ENCODE data around the gene PTRH1. TPM values are rescaled to one million over a fixed set of nuclear protein-coding genes. Genes with fewer than 3 reads are reported as not detected.

Gene PTRH1
- total RNA-seq, 4 donors from 2014 or later = 7.4 to 58.4 (median 41.6) TPM

- no peaks in the 10 kb centered on the region for H3K9me3 ChIP-seq
- WGBS = 77% methylated on average over 5 of the region's 5 CpGs
- no peak for TF ChIP-seq POLR2A (IDR thresholded peaks at IDR 0.05)
- TF ChIP-seq EP300 (IDR thresholded peaks at IDR 0.05) = no peak
- no peak for TF ChIP-seq CTCF (IDR thresholded peaks at IDR 0.05)
- TF ChIP-seq POLR2AphosphoS5 (IDR thresholded peaks at IDR 0.05) = no peak
- no peak for DNase-seq (ENCODE audit: low spot score in 2 of 2)
- H3K27ac ChIP-seq = no peak overlapping the region
- H3K4me3 ChIP-seq = no peak overlapping the region
- H3K36me3 ChIP-seq = no peaks in the 10 kb centered on the region
- no peaks in the 10 kb centered on the region for H3K27me3 ChIP-seq
- peaks cover 21% of the 10 kb centered on the region for H3K4me1 ChIP-seq
These were observed 14.7 kb downstream of the PTRH1 start for GRCh38 chr9:127700594-127701255.

GRCh38 chr9:127700140-127700539 lies 15.3 kb downstream of the PTRH1 start:
- 96% methylated on average over 2 of the region's 2 CpGs for WGBS
- Histone ChIP-seq H3K27ac (peak overlapping the region; percentile 90), H3K27me3 (no peaks in the 10 kb centered on the region), H3K4me3 (no peak overlapping the region), H3K36me3 (no peaks in the 10 kb centered on the region), H3K4me1 (peaks cover 27% of the 10 kb centered on the region), H3K9me3 (no peaks in the 10 kb centered on the region)
- no peak for TF ChIP-seq POLR2A (IDR thresholded peaks at IDR 0.05)
- TF ChIP-seq CTCF (IDR thresholded peaks at IDR 0.05) = no peak
- no peak for TF ChIP-seq POLR2AphosphoS5 (IDR thresholded peaks at IDR 0.05)
- no peak for TF ChIP-seq EP300 (IDR thresholded peaks at IDR 0.05)
- no peak for DNase-seq (ENCODE audit: low spot score in 2 of 2)

- Histone ChIP-seq H3K9me3 (no peaks in the 10 kb centered on the region), H3K36me3 (no peaks in the 10 kb centered on the region), H3K4me3 (peak overlapping the region; percentile 38), H3K27me3 (no peaks in the 10 kb centered on the region), H3K4me1 (peaks cover 28% of the 10 kb centered on the region), H3K27ac (peak overlapping the region; percentile 90)
- peak; percentile 99 for DNase-seq (ENCODE audit: low spot score in 2 of 2)
- TF ChIP-seq CTCF (IDR thresholded peaks at IDR 0.05) (peak in 1 of 2 donors; percentile 41), POLR2A (IDR thresholded peaks at IDR 0.05) (peak in 1 of 2 donors; percentile 13), POLR2AphosphoS5 (IDR thresholded peaks at IDR 0.05) (peak in 2 of 3 donors; percentile 42 to 76), EP300 (IDR thresholded peaks at IDR 0.05) (no peak)
- 13% methylated on average over 38 of the region's 41 CpGs for WGBS
These were observed 16.3 kb downstream of the PTRH1 start for GRCh38 chr9:127698985-127699670.

- H3K9me3 ChIP-seq = no peaks in the 10 kb centered on the region
- no peak overlapping the region for H3K27ac ChIP-seq
- H3K27me3 ChIP-seq = no peaks in the 10 kb centered on the region
- 91% methylated on average over 5 of the region's 5 CpGs for WGBS
- H3K4me3 ChIP-seq = no peak overlapping the region
- TF ChIP-seq POLR2AphosphoS5 (IDR thresholded peaks at IDR 0.05) (no peak), EP300 (IDR thresholded peaks at IDR 0.05) (no peak), POLR2A (IDR thresholded peaks at IDR 0.05) (no peak), CTCF (IDR thresholded peaks at IDR 0.05) (no peak)
- H3K4me1 ChIP-seq = peaks cover 28% of the 10 kb centered on the region
- DNase-seq (ENCODE audit: low spot score in 2 of 2) = no peak
- peaks cover 4% of the 10 kb centered on the region for H3K36me3 ChIP-seq
These were observed 17.1 kb downstream of the PTRH1 start for GRCh38 chr9:127698386-127698785.

- peaks cover 28% of the 10 kb centered on the region for H3K4me1 ChIP-seq
- no peak overlapping the region for H3K27ac ChIP-seq
- WGBS = 63% methylated on average over 5 of the region's 5 CpGs
- H3K9me3 ChIP-seq = no peaks in the 10 kb centered on the region
- H3K36me3 ChIP-seq = peaks cover 8% of the 10 kb centered on the region
- TF ChIP-seq POLR2AphosphoS5 (IDR thresholded peaks at IDR 0.05) = no peak
- no peak for TF ChIP-seq POLR2A (IDR thresholded peaks at IDR 0.05)
- no peak for TF ChIP-seq CTCF (IDR thresholded peaks at IDR 0.05)
- no peak for TF ChIP-seq EP300 (IDR thresholded peaks at IDR 0.05)
- DNase-seq (ENCODE audit: low spot score in 2 of 2) = no peak
- H3K4me3 ChIP-seq = no peak overlapping the region
- H3K27me3 ChIP-seq = no peaks in the 10 kb centered on the region
These were observed 17.9 kb downstream of the PTRH1 start for GRCh38 chr9:127697575-127697974.

Data from suprapubic skin (tissue), 4 donors.